OCI-LY7 (cell line): ENCODE results near the gene B3GNT9.

Experiments used
- CTCF ChIP-seq: fragments of 200-600 bp; sonication (generic); conservative IDR thresholded peaks from 2 replicates; pipeline ENCODE4 v1.5.1; 2014; ENCODE audit warnings: mild to moderate bottlenecking, antibody characterized with exemption, low read length, moderate library complexity, mixed read lengths
- EZH2phosphoT487 ChIP-seq: fragments of 200-600 bp; sonication (generic); IDR thresholded peaks from 2 replicates; pipeline ENCODE4 v1.6.1; 2018; ENCODE audit warnings: low read depth, borderline replicate concordance, mild to moderate bottlenecking, mixed run types, antibody characterized with exemption, low read length, moderate library complexity, mixed read lengths

GRCh38 chr16:67154578-67155294 is 3.9 kb upstream of the B3GNT9 start:
- TF ChIP-seq CTCF (no peak), EZH2phosphoT487 (no peak)
